Measurements from ENCODE around the gene HMHB1.

The HMHB1 gene

DNA sequence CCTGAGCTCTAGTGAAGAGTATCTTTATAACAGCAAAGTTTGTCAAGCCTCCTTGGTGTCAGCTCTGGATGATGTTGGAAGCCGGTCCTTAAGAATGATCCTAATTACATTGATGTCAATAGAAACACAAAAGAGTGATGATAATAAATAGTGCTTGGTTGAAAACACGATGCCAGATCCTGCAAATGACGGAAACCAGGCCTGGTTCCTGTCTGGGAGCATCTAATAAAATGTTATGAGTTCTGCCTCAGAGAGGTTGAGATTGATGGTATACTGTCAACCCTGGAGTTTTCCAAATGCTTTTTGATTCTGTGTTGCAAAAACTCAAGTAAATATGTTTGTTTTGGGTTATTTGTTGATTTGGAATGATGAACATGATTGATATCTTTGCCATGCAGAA is 23.3 kb downstream of the HMHB1 start:
- Histone ChIP-seq H3K27ac (replicated peaks) (no peak overlapping the region), H3K27me3 (ENCODE audit: insufficient read depth, poor library complexity, severe bottlenecking) (peaks cover 7% of the 10 kb centered on the region), H3K4me3 (replicated peaks; ENCODE audit: insufficient read depth, low read length) (no peak overlapping the region)
- DNase-seq (ENCODE audit: low read depth in 1 of 2, low spot score in 1 of 2), result no peak
- TF ChIP-seq POLR2AphosphoS5 (IDR thresholded peaks at IDR 0.05; ENCODE audit: low read depth) (no peak), GABPA (IDR thresholded peaks at IDR 0.05; ENCODE audit: low read depth) (no peak), SPI1 (IDR thresholded peaks at IDR 0.05; ENCODE audit: borderline replicate concordance, low read depth) (no peak)
- TF ChIP-seq, protein P1, sequence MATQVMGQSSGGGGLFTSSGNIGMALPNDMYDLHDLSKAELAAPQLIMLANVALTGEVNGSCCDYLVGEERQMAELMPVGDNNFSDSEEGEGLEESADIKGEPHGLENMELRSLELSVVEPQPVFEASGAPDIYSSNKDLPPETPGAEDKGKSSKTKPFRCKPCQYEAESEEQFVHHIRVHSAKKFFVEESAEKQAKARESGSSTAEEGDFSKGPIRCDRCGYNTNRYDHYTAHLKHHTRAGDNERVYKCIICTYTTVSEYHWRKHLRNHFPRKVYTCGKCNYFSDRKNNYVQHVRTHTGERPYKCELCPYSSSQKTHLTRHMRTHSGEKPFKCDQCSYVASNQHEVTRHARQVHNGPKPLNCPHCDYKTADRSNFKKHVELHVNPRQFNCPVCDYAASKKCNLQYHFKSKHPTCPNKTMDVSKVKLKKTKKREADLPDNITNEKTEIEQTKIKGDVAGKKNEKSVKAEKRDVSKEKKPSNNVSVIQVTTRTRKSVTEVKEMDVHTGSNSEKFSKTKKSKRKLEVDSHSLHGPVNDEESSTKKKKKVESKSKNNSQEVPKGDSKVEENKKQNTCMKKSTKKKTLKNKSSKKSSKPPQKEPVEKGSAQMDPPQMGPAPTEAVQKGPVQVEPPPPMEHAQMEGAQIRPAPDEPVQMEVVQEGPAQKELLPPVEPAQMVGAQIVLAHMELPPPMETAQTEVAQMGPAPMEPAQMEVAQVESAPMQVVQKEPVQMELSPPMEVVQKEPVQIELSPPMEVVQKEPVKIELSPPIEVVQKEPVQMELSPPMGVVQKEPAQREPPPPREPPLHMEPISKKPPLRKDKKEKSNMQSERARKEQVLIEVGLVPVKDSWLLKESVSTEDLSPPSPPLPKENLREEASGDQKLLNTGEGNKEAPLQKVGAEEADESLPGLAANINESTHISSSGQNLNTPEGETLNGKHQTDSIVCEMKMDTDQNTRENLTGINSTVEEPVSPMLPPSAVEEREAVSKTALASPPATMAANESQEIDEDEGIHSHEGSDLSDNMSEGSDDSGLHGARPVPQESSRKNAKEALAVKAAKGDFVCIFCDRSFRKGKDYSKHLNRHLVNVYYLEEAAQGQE (IDR thresholded peaks at IDR 0.05; ENCODE audit: insufficient replicate concordance, low read depth), result no peak
- TF ChIP-seq, protein P2, sequence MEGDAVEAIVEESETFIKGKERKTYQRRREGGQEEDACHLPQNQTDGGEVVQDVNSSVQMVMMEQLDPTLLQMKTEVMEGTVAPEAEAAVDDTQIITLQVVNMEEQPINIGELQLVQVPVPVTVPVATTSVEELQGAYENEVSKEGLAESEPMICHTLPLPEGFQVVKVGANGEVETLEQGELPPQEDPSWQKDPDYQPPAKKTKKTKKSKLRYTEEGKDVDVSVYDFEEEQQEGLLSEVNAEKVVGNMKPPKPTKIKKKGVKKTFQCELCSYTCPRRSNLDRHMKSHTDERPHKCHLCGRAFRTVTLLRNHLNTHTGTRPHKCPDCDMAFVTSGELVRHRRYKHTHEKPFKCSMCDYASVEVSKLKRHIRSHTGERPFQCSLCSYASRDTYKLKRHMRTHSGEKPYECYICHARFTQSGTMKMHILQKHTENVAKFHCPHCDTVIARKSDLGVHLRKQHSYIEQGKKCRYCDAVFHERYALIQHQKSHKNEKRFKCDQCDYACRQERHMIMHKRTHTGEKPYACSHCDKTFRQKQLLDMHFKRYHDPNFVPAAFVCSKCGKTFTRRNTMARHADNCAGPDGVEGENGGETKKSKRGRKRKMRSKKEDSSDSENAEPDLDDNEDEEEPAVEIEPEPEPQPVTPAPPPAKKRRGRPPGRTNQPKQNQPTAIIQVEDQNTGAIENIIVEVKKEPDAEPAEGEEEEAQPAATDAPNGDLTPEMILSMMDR (IDR thresholded peaks at IDR 0.05; ENCODE audit: insufficient read depth, low read length), result no peak

DNA sequence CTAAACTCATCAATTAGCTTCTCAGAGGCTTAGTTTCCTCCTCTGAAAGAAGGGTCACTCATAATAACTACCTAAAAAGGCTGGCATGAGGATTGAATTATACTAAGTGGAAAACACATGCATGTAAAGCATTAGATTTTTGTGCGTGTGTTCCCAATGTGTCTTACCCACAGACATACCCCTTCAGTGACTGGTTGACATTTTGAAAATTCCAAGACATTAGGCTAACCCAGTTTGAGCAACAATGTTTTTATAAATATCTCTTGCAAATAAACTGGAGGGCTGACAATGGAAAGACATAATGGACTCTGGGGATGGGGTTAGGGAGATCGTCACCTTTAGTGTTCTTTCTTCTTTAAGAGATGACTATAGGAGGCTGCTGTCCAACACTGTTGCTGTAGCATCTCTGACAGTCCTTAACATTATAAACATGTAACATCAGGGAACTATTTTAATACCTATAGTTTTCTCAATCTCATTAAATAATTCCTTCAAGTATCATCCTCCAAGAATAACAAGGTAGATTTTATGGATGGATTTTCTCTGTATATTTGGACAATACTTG is 24.3 kb downstream of the HMHB1 start:
- TF ChIP-seq, protein P1 (IDR thresholded peaks at IDR 0.05; ENCODE audit: insufficient replicate concordance, low read depth), result peak; percentile 66
- TF ChIP-seq POLR2AphosphoS5 (IDR thresholded peaks at IDR 0.05; ENCODE audit: low read depth), result no peak

DNA sequence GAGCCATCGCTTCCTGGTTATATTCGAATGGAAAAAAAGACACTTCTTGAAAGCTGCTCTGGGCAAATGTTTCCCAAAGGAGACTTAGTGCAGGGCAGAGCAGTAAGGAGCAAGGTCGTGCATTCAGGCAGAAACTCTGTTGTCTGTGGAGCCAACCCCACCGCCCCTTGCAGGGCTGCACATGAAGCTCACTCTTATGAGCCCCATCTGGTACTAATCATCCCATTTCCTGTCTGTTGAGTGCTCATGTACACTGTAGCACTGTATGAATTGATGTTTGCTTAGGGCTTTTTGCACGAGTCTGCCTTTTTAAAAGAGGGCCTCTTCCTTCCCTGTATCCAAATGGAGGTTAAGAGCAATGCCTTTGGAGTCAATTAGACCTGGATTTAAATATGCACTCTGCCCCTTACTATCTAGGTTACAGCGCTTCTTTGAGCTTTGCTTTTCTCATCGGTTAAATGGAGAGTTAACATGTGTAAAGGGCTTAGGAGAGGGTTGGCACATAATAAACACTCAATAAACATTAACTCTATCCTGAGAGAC is 25.4 kb downstream of the HMHB1 start:
- H3K27ac ChIP-seq (replicated peaks), result no peak overlapping the region
- no peak for DNase-seq (ENCODE audit: low read depth in 1 of 2, low spot score in 1 of 2)
- TF ChIP-seq GABPA (IDR thresholded peaks at IDR 0.05; ENCODE audit: low read depth) (no peak), SPI1 (IDR thresholded peaks at IDR 0.05; ENCODE audit: borderline replicate concordance, low read depth) (no peak), POLR2AphosphoS5 (IDR thresholded peaks at IDR 0.05; ENCODE audit: low read depth) (no peak)
- TF ChIP-seq, protein P2 (IDR thresholded peaks at IDR 0.05; ENCODE audit: insufficient read depth, low read length), result no peak
- TF ChIP-seq, protein P1 (IDR thresholded peaks at IDR 0.05; ENCODE audit: insufficient replicate concordance, low read depth), result no peak
- H3K27me3 ChIP-seq (ENCODE audit: insufficient read depth, poor library complexity, severe bottlenecking), result peaks cover 7% of the 10 kb centered on the region
- H3K4me3 ChIP-seq (replicated peaks; ENCODE audit: insufficient read depth, low read length), result no peak overlapping the region

More for the DNA sequence above, 24.3 kb downstream of the HMHB1 start:
- no peak for DNase-seq (ENCODE audit: low read depth in 1 of 2, low spot score in 1 of 2)
- H3K4me3 ChIP-seq (replicated peaks; ENCODE audit: insufficient read depth, low read length), result no peak overlapping the region
- no peak overlapping the region for H3K27ac ChIP-seq (replicated peaks)
- peaks cover 7% of the 10 kb centered on the region for H3K27me3 ChIP-seq (ENCODE audit: insufficient read depth, poor library complexity, severe bottlenecking)

Measured in HL-60 (cell line).